ENCODE data around the gene BEGAIN.

DNA sequence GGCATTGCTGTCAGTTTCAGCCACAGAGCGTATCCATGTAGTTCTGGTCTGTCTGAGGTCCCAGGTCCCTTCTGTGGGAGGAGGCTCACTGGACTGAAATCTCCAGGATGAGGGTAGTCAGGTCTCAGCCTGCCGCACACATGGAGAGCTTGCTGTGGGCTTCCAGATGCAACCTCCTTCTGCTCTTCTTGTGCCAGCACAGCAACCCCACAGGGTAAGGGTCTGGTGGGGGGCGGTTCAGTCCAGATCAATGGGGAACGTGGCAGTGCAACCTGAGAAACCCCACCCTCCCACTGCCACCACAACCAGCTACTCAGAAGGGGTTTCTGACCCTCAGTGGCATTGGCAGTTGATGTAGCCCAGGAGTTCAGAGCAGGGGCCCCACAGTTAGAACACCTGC is 61.2 kb downstream of the BEGAIN start:
- TF ChIP-seq CTCF (IDR thresholded peaks at IDR 0.05), result no peak
- no peak for TF ChIP-seq POLR2A (IDR thresholded peaks at IDR 0.05)

All from ovary (tissue), 3 donors.